Suprapubic skin (tissue), 4 donors: Measurements from ENCODE around the gene TMF1.

Source experiments
- CTCF ChIP-seq, 2 donors: fragments of 200-600 bp in 1 of 2; fragments of 450-650 bp in 1 of 2; sonication (generic) in 1 of 2; IDR thresholded peaks; one replicate each; pipeline ENCODE4 v1.5.1; 2016 to 2019; ENCODE audit warnings: antibody characterized with exemption in 2 of 2, mild to moderate bottlenecking in 1 of 2, moderate library complexity in 1 of 2
- POLR2A ChIP-seq, 2 donors: fragments of 450-650 bp; IDR thresholded peaks; one replicate each; pipeline ENCODE4 v1.6.1; 2017; ENCODE audit warnings: antibody characterized with exemption in 2 of 2, mild to moderate bottlenecking in 2 of 2, moderate library complexity in 2 of 2
- POLR2AphosphoS5 ChIP-seq, 3 donors: sonication (generic); formaldehyde crosslinking; IDR thresholded peaks; one replicate each; pipeline ENCODE4 v1.6.1; 2017; ENCODE audit warnings: antibody characterized with exemption in 3 of 3

GRCh38 chr3:69013253-69014021, 38.7 kb downstream of the TMF1 start, which contains the start of gene EOGT:
- TF ChIP-seq POLR2A (IDR thresholded peaks at IDR 0.05) (peak in 1 of 2 donors; percentile 52), POLR2AphosphoS5 (IDR thresholded peaks at IDR 0.05) (peak in 2 of 3 donors; percentile 9 to 14), CTCF (IDR thresholded peaks at IDR 0.05) (peak; percentile 33 to 60)
